ENCODE results near the gene TIMELESS.
"Not testable (repeated sequence)": the region's sequence is repeated elsewhere in the genome, so short reads cannot be mapped to it uniquely, and the experiment has no call there.

TIMELESS gene

DNA sequence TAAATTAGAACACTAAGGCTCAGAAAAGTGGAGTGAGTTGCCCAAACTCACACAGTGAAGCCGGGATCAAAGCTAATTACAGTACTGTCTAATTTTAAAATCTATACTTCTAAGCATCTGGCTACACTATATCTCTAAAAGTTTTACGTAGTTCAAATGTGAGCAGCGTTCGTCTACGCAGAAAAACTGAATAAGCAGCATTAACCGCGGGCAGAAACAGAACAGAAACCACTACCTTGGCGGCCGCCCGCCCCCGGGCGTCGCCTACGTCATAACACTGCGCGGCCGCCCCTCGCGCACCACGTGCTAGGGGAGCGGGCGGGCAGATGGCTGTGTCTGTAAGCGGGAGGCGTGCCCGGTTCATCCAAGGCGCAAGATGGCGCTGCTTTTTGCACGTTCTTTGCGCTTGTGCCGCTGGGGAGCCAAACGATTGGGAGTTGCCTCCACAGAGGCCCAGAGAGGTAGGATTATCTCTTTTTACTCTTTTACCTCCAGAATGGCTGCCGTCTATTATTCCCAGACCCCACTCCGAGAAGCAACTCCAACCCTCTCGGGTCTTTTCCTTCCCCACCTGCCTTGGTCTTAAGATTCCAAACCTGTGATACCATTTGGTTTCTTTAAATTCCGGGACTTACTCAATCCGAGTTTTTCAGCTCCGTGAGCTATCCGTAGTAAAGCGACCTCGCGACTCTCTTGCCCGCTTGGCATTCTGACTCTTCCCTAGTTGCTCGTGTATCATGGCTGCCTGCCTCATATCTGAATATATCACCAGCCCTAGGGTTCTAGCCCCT is 19.2 kb upstream of the TIMELESS start, which contains the start of gene SPRYD4:
TSS of gene SPRYD4 (plus strand) at position 363 of the 791 bp plus-strand sequence. CDS start at position 377, 14 bp downstream.
- peak; percentile 83 to 91 for DNase-seq

DNA sequence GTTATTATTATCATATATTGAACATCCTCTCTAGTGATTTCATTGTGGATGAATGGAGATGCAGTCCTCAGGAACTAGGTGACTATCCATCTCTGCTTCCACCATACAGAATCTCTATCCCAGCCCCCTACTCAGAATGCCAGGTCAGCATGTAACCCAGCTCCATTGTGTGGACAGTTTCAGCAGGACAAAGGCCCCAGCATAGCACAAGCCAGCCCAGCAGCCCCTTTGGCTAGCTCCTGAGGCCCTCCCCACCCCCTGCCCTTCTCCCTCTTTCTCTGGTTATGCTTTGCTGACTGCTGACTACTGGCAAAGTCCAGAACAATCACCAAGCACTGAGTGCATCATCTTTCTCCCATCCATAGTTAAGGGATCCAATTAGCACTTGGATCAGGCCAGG is 13.3 kb upstream of the TIMELESS start:
- no peak for DNase-seq

DNA sequence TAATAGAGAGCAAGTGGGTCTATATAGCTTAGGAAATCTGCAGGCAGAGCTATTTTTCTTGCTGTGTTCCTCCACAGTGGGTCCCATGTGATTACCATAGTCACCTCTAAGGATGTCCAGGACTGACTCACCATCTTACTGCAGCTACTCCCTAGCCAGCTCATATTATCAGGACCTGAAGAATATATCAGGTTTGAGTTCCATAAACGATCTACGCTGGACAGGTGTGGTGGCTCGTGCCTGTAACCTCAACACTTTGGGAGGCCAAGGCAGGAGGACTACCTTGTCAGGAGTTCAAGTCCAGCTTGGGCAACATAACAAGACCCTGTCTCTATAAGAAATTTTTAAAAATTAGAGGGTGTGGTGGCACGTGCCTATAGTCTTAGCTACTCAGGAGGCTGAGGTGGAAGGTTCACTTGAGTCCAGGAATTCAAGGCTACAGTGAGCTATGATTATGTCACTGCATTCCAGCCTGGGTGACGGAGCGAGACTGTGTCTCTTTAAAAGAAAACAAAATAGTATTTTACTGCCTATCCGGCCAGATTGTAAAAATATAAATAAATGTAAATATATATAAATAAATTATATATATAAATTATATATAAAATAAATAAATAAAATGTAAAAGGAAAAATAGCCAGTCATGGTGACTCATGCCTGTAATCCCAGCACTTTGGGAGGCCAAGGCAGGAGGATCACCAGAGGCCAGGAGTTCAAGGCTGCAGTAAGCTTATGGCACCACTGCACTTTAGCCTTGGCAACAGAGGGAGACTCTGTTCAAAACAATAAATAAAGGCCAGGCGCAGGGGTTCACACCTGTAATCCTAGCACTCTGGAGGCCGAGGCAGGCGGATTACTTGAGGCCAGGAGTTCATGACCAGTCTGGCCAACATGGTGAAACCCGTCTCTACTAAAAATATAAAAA is 12.3 kb upstream of the TIMELESS start:
- DNase-seq: no peak

DNA sequence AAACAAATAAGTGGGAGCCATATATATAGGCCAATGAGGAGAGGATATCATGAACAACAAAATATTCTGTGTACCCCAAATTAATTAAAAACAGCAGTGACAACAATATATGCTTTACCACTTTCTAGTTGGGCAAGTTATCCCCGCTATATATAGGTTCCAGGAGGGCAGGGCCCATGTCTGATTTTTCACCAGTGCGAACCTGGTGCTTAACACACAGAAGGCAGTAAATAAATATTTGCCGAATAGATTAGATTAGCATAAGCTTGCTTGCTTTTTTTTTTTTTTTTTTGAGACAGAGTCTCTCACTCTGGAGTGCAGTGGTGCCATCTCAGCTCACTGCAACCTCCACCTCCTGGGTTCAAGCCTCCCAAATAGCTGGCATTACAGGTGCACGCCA is 8.6 kb upstream of the TIMELESS start:
- no peak for DNase-seq

DNA sequence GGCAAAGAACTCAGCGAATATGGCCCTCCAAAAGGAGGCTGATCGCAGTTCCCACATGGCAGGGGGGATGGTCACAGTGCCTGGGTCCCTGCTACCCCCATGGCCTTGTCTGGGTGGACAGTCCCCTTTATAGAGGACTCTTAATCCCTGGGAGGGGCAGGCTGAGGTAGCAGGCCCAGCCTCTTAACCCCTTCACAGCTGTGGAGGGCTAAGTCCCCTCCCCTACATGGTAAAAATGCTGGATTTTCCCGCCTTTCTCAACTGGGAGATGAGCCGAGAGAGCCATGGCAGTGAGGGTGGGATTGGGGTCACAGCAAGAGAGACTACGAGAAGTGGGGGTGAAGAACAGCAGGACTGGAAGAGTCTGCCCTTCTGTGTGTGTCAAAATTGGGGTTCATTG is 5.3 kb upstream of the TIMELESS start, which contains the start of gene MIP:
TSS of gene MIP (minus strand) at position 101 of the 400 bp plus-strand sequence. CDS start at position 57, 44 bp downstream.
- DNase-seq: no peak

DNA sequence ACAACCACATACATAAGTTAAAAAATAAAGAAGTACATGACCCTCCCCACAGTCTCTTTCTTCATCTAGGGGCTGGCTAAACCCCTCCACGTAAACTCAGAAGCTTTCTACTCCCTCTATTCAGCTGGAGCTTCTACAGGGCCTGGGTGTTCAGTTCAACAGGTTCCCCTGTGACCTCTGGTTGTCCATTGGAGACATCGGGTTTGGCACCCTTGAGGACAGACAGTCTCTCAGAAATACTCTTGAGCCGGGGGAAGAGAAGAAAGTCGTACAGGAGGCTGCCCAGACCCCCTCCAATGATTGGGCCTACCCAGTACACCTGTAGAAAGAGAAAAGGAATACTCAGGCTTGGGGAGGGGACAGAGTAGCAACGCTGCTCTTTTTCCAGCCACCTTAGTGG is 1.9 kb upstream of the TIMELESS start:
- no peak for DNase-seq

DNA sequence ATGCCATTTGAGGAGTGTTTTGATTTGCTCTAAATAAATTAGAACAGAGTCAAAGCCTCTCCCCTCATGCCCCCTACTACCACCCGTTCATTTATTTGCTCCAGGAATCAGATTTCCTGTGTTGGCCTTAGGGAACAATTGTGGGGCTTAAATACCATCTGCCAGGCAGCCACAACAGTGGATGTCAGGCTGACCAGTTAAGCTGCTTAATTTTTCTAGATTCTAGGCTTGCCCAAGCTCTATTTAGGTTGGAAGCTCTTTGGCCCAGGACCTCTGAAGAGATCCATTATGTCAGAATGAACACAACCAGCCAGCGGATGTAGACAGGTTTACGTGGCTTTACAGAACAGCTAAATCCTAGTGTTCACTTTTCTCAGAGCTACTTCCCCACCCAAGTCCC is 1.0 kb upstream of the TIMELESS start:
- DNase-seq: no peak

DNA sequence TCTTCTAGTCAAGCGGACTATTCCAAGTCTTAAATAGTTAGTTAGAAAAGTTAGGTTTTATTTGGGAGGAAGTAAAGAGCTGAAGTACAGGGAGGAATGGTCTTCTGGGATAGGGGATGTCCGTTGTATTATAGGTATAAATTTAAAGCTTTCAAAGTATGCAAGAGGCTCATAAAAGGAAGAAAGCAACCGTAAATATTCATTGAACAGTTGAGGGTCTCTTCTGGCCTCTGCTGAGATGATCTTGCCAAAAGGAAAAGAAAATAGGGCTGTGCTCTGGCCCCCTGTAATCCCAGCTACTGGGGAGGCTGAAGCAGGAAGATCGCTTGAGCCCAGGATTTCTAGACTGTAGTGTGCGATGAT is 377 bp upstream of the TIMELESS start:
- no peak for DNase-seq

DNA sequence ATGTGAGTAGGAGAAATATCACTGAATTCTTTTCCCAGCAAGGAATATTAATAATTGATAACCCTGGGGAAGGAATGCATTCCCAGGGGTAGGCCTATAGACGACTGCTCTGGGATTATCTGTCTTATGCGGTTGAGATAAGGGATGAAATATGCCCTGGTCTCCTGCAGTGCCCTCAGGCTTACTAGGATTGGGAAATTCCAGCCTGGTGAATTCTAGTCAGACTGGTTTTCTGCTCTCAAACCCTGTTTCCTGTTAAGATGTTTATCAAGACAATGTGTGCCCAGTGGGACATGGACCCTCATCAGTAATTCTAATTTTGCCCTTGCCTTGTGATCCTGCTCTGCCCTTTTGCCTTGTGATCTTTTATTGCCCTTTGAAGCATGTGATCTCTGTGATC is 6.0 kb downstream of the TIMELESS start:
- DNase-seq: not testable (repeated sequence)

DNA sequence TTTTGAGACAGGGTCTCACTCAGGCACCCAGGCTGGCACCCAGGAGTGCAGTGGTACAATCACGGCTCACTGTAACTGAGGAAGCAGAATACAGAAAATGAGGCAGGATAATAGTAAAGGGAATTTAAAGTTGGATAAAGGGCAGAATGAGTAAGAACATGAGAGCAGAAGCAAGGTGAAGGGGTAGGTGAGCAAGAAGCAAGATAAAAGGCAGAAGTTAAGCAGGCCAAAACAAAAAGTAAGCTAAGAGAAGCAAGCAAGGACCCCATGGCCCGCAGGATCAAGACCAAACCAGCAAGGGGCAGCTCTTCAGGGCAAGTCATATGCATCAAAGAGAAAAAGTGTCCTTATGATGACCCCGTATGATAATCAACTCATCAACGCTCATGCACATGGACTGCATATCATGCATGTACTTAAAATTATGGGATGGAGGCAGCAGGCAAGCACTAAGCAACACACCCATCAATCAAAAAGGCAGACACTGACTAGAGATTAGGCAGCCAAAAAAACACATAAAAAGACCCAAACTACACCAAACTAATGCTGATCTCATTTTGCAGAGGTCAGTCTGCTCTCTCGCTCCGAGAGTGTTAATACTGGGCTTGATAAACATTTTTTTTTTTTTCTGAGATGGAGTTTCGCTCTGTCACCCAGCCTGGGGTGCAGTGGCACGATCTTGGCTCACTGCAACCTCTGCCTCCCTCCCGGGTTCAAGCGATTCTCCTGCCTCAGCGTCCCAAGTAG is 11.6 kb downstream of the TIMELESS start:
- DNase-seq: no peak

DNA sequence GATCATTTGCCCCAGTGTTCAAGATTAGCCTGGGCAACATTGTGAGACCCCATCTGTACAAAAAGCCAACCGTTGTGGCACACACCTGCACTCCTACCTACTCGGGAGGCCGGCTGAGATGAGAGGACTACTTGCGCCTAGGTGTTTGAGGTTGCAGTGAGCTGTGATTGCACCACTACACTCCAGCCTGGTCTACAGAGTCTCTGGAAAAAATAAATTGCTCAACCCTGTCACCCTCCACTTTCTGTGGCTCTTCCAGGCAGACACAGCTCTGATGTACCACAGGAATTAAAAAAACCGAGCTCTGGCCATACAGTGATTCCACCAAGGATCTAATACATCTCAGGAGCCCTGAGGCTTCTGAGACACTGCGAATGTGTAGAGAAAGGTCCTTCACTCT is 14.4 kb downstream of the TIMELESS start:
- DNase-seq: no peak

DNA sequence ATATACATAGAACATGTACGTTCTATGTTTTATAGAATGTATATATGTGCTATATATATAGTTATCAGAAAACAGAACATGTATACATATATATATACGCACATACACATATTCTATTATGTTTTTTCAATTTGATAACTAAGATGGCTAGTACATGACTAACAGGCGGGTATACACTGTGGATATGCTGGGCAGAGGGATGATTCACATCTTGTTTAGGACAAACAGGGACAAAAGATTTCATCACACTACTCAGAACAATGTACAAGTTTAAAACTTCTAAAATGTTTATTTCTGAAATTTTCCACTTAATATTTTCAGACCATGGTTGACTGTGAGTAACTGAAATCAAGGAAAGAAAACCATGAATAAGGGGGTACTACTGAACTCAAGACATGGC is 17.4 kb downstream of the TIMELESS start:
- DNase-seq: no peak

DNA sequence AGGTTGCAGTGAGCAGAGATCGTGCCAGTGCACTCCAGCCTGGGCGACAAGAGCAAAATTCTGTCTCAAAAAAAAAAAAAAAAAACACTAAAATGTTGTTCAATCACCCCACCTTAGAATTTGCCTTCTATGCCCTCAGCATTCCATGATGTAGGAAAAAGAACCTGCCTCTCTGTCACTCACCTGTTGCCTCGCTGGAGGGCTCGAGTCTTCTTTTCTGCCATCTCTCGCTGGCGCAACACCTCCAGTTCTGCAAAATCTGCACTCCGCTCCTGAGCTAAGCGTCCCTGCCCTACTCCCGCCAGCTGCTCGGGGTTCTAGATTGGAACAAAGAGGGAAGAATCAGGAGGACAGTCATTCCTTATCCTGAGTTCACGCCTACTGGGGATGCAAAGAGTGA is 17.9 kb downstream of the TIMELESS start:
- DNase-seq: no peak

DNA sequence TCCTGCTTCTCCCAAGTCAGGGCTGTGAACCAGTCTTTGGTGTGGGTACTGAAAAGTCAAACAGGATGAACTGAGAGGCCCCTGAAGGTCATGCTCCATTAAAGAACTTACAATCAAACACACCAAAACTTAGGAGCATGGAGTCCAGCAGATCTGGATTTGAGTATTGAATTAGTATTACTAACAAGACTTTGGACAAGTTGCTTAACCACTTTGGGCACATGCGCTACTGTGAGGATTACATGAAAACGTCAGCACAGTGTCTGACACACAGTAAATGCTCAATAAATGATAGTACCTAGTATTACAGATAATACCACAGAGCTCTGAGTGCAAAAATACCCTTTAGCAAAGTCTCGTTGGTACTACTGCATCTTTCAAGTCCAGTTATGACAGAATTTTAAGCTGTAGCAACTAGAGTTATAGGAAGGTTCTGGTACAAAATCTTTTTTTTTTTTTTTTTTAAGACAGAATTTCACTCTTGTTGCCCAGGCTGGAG is 23.2 kb downstream of the TIMELESS start:
- DNase-seq: no peak

DNA sequence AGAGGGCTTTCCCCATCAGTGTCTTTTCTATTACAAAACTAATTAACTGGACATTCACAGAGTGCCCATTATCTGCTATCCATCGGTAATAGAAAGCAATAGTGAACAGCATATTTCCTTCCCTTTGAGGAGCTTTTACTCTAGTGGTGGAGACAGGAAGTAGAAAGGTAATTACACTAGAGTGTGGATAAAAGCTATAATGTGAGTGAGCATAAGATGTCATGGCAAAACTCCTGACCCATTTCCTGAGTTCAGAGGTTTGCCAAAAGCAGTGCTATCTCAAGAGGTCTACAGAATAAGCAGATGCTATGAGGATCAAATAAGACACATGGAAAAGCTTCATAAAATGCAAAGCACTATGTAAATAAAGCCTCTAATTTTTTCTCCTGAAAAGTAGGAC is 24.0 kb downstream of the TIMELESS start:
- DNase-seq: no peak

DNA sequence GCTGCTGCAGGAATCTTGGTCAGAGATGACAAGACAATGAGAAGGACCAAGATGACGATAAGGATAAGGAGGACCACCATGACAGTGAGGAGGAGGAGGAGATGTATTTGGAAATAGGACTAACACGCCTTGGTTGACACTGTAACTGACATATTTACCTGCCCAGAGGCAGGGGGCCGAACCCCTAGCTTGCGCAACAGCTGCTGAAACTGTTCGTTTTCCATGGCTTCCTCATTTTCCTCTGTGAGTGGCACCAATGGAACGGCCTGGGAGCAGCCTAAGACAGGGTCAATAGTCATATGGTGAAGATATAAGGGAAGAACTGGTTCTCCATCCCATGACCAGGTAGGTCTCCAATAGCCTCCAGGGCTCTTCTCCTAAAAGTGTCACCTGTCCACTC is 28.8 kb downstream of the TIMELESS start:
- DNase-seq: no peak

DNA sequence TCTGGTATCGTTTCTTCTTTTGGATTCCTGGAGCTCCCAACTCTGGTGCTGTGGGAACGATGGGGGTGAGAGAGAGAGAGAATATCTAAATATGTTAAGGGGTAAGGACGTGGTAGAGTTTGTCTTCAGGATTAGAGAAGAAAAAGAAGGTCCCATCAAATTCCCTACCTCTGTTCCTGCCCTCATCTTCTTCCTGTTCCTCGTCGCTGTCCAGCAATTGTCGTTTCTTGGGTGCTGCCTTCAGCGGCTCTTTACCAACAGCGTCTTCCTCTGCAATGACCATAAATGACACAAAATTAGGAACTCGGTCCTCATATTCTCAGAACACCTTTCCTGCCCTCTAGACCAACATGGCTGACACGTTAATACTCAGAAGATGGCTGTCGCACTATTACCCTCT is 31.5 kb downstream of the TIMELESS start:
- DNase-seq: no peak

DNA sequence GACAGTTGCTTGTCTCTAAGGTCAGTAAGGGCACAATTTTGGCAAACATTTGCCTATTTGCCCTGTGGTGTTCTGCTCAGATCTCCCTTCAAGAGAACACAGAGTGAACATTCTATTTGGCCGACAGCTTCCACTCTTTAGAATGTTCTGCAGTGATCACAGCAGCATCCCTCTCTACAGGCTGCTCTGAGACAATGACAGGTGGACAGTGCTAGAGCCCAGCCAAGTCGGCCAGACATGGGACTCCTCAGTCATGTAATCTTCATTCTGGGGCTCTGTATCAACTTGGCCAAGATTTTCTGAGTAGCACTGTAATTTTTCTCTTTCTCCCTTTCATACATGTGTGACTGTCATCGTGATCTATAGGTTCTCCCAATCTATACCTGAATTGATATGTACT is 34.8 kb downstream of the TIMELESS start:
- no peak for DNase-seq

DNA sequence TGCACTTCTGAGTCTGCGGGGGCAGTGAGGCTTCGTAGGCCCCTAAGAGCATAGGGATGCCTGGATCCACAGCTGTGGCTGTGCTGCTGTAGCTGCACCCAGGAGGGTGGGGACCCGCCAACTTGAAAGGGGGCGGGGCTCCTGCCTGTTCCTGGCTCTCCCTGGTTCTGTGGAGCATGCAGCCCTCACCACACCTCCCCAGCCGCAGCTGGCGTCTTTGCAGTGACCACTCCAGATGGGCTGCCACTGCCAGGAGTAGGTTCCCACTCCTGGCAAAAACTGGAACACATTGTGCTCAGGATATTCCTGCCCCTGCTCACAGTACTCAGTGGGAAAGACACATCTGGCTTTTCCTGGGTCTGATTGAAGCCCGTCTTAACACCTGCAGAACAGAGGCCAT is 35.8 kb downstream of the TIMELESS start:
- no peak for DNase-seq

DNA sequence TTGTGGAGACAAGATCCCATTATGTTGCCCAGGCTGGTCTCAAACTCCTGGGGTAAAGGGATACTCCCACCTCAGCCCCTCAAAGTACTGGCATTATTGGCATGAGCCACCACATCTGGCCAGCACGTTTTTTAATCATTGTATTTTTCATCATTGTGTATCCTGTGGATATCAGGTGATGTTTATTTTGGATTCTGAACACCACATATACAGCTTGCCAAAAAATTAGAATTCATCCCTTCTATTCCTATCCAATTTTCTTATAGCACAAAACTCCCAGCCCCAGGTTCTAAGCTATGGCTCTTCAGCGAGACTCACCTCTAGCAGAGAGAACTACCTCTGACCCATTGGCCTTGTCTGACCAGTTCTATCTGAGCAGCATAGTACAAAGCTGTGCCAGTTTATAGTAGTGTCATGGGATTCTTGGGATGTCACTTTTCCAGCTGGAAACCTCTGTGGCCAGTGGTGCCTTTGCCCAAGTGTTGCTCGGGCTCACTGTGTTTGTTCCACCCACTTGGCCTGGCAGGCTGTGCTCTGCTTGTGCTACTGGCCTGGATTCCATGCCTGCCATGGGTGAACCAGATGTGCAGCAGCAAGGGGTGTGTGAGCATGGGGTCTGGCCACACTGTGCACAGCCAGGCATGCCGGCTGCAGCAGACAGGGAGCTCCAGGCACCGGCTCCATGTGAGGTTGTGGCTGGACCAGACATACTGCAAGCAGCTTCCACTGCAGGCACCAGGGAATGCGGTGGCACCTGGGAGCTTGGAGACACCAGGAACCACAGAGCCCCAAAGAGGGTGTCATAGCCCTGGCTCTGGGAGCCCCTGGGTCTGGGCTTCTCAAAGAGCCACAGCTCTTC is 37.2 kb downstream of the TIMELESS start:
- no peak for DNase-seq

DNA sequence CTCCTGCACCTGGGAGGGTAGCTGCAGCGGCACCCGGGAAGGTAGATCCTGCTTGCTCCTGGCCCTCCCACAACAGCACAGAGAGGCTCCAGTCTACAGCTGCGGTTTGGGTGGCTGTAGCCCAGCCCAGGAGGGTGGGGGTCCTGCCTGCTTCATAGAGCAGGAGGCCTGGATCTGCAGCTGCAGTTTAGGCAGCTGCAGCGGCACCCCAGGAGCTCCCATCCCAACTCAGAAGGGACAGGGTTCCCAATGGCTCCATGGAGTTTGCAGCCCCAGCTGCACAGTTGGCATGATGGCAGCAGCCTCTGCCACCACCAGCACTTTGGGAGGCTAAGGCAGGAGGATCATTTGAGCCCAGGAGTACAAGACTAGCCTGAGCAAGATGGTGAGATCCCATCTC is 38.5 kb downstream of the TIMELESS start:
- no peak for DNase-seq

DNA sequence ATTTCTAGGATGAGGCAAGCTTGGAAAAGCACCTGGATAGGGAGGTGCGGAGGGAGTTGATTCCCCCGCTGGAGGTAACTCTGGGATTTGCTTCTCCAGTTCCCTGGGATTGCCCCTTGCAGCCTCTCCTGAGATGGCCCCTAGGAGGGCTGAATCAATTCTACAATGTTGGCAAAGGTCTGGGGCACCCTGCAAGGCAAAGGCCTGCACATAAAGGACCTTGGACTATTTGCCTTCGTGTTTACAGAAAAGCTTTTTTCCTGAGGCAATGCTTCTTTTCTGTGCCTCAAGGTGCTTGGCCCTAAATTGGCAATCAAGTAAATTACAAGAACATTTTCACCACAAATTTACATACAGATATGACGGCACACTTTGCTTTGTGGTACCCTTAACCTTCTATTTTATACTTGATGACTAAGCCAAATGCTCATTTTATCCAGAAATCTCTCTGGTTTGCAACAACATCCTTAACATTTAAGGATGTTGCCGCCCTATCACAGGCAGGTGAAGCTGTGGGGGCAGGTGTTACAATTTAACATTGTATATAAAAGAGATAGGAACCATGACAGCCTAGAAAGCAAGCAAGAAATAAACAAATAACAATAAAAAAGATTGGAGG is 40.3 kb downstream of the TIMELESS start:
- DNase-seq: no peak

Measured in AML-193 (cell line).